ENCODE results near the gene ORAI2. TPM values are rescaled to one million over a fixed set of nuclear protein-coding genes. Genes with fewer than 3 reads are reported as not detected.

The ORAI2 gene
- total and polyA plus RNA-seq, 2 of the 8 experiments (the other 6 are each of a cell fraction or from before 2014, with no cell fraction given) = 20.7 to 35.2 TPM

GRCh38 chr7:102454468-102454867 lies 21.1 kb downstream of the ORAI2 start:
- no peak overlapping the region for H3K56ac ChIP-seq (replicated peaks; ENCODE audit: insufficient read length, low read depth, low read length)
- H2BK5ac ChIP-seq (ENCODE audit: low read depth, low read length) = no peak overlapping the region
- FAIRE-seq (no peak), DNase-seq (ENCODE audit: low read depth in 1 of 2, low spot score in 2 of 2) (no peak)
- H4K8ac ChIP-seq (ENCODE audit: extremely low read depth, insufficient read depth, low read length) = peak overlapping the region; percentile 46; the same call in 1 of the 2 replicates
- H2AFZ ChIP-seq (ENCODE audit: low read length) = no peak overlapping the region
- H3K27me3 ChIP-seq (replicated peaks in 1 of 4; ENCODE audit: control insufficient read depth in 3 of 4, extremely low read depth in 1 of 4, insufficient read depth in 3 of 4, low read length in 3 of 4) = no peaks in the 10 kb centered on the region; a peak in 1 of 7 replicates
- H4K5ac ChIP-seq (ENCODE audit: insufficient read length, low read depth, low read length) = no peak overlapping the region
- no peak overlapping the region for H3K4ac ChIP-seq (replicated peaks; ENCODE audit: insufficient read length, low read depth, low read length)
- no peaks in the 10 kb centered on the region for H3K79me2 ChIP-seq (ENCODE audit: control insufficient read depth in 1 of 2, insufficient read depth in 2 of 2, low read length in 2 of 2)
- H3K9me3 ChIP-seq (ENCODE audit: insufficient read depth in 2 of 2, low read depth in 1 of 2, low read length in 1 of 2) = no peaks in the 10 kb centered on the region
- no peak overlapping the region for H3K9ac ChIP-seq (replicated peaks in 1 of 4; ENCODE audit: extremely low read depth in 1 of 4, low read depth in 3 of 4, low read length in 3 of 4)
- no peak overlapping the region for H3K14ac ChIP-seq (ENCODE audit: insufficient read length)
- H3K23me2 ChIP-seq (ENCODE audit: low read depth, low read length) = no peaks in the 10 kb centered on the region; the same call in 1 of the 2 replicates
- no peak overlapping the region for H4K91ac ChIP-seq (replicated peaks; ENCODE audit: insufficient read length, low read length)
- ChIA-PET POLR2A (ENCODE audit: partially characterized antibody) (interaction anchor here (0.8 to 4.5 kb wide), 6 partner anchors 8 to 59 kb away, joined by 3 to 27 read pairs (median 6); partner anchors contain the start of genes ALKBH4, LRWD1 and PRKRIP1), CTCF (ENCODE audit: partially characterized antibody) (interaction anchor here (0.8 to 1.0 kb wide), 2 partner anchors 15 to 145 kb away, joined by 3 to 4 read pairs; no protein-coding TSS in a partner anchor)
- no peak overlapping the region for H2BK20ac ChIP-seq (ENCODE audit: low read length)
- no peak overlapping the region for H2AK5ac ChIP-seq (ENCODE audit: low read depth, low read length)
- H3K18ac ChIP-seq (ENCODE audit: extremely low read depth, low read length) = no peak overlapping the region
- H4K20me1 ChIP-seq (replicated peaks in 1 of 2; ENCODE audit: control insufficient read depth in 1 of 2, insufficient read depth in 2 of 2, low read length in 2 of 2) = peaks cover 0 to under 1% of the 10 kb centered on the region in 2 experiments
- H2BK12ac ChIP-seq (ENCODE audit: low read depth, low read length) = no peak overlapping the region
- no peak overlapping the region for H3K27ac ChIP-seq (ENCODE audit: low read depth, low read length)
- peaks cover 0 to 3% (median 0%) of the 10 kb centered on the region in 4 experiments; a peak in 2 of 7 replicates for H3K4me1 ChIP-seq (replicated peaks in 1 of 4; ENCODE audit: control insufficient read depth in 3 of 4, insufficient read depth in 4 of 4, low read length in 3 of 4)
- no peak overlapping the region for H3K4me3 ChIP-seq (ENCODE audit: extremely low read depth in 1 of 4, insufficient read depth in 2 of 4, low read depth in 3 of 4, low read length in 4 of 4)
- no peaks in the 10 kb centered on the region for H3K79me1 ChIP-seq (ENCODE audit: low read depth, low read length)
- TF ChIP-seq SIN3A (conservative IDR thresholded peaks at IDR 0.05 in 1 of 2, IDR thresholded peaks at IDR 0.05 in 1 of 2; ENCODE audit: low read depth in 1 of 2, low read length in 2 of 2) (no peak), SRF (IDR thresholded peaks at IDR 0.05; ENCODE audit: low read depth, low read length) (peak; percentile 69)
- no peak overlapping the region for H2BK15ac ChIP-seq (ENCODE audit: low read length)
- H2BK120ac ChIP-seq (replicated peaks; ENCODE audit: low read depth, low read length) = no peak overlapping the region
- peaks cover 6 to 21% (median 16%) of the 10 kb centered on the region in 4 experiments; a peak in 5 of 8 replicates for H3K36me3 ChIP-seq (ENCODE audit: control insufficient read depth in 2 of 4, insufficient read depth in 4 of 4, low read length in 3 of 4)
- 83% methylated on average over 12 of the region's 12 CpGs; no CpG with 5 or more reads in 1 of the 2 experiments for WGBS, 2 experiments (ENCODE audit: extremely low coverage in 1 of 2, insufficient coverage in 1 of 2, insufficient read length in 1 of 2, insufficient replicate concordance in 2 of 2, low coverage in 1 of 2, low lambda C conversion rate in 2 of 2, missing lambda C conversion rate in 1 of 2)
- H3K23ac ChIP-seq (ENCODE audit: insufficient read length) = no peak overlapping the region
- H3K4me2 ChIP-seq (ENCODE audit: insufficient read depth in 1 of 2, low read depth in 2 of 2, low read length in 2 of 2) = no peak overlapping the region
